ENCODE results near the gene CDHR2. TPM values are rescaled to one million over a fixed set of nuclear protein-coding genes. Genes with fewer than 3 reads are reported as not detected.
A peak's percentile ranks its signal among the peaks of the same experiment; 100 is the strongest.

The CDHR2 gene
- total and polyA plus RNA-seq, 11 donors: 0.07 to 0.67 (median 0.35) TPM; not detected in 6

DNA sequence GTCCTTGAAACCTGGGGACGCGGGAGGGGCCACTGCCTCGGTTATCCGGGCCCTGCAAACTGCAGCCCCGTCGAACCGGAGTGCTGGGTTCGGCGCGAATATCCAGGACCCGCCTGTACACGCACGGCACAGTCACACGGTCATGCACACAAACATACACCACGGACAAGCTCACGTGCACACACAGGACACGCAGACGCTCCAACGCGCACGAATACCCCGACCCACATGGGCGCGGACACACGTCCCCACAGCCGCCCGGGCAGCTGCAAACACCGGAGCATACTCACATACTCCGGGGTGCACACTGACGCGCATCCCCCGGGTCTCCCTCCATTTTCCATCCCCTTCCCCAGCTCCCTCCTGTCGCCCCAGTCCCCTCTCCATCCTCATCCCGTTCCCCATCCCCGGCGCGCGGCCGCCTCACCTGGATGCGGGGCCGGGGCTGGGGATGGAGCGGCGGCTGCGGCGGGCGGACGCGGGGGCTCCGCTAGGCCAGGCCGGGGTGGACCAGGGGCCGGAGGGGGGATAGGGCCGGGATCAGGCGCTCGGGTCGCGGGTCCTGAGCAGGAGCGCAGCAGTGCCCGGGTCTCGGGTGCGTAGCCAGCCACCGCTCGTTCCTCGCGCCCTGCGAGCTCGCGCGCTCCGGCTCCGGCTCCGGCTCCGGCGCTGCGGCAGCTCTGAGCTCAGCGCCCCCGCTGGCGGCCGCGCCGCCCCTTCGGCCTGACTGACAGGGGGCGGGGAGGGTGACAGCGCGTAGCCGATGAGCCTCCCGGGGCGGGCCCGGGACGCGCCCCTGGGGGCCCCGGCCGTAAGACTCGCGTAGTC, 80.9 kb downstream of the CDHR2 start, which contains the start of the genes EIF4E1B and SNCB:
EIF4E1B (plus strand) TSS at position 823 of the 828 bp plus-strand sequence. CDS start 12,113 bp downstream, outside the sequence.
SNCB (minus strand) TSS at position 682 of the 828 bp plus-strand sequence. CDS start 880 bp downstream, outside the sequence.
- DNase-seq: peak in 2 of 5 donors; percentile 43 to 72

GRCh38 chr5:176630681-176631222, 81.6 kb downstream of the CDHR2 start:
- peaks cover 26 to 90% (median 57%) of the 10 kb centered on the region in 9 donors for H3K27me3 ChIP-seq
- ATAC-seq: peak in 1 of 4 donors; percentile 20

More for the DNA sequence above, 80.9 kb downstream of the CDHR2 start, which contains the start of the genes EIF4E1B and SNCB:
- H3K9me3 ChIP-seq: no peaks in the 10 kb centered on the region
- peak in 3 of 4 donors; percentile 78 to 91 (median 81) for ATAC-seq
- no peaks in the 10 kb centered on the region for H3K36me3 ChIP-seq
- no peak within 1 kb of the TSS for H3K27ac ChIP-seq
- intact Hi-C loops (cut with DNase I): no loop called here
- peaks cover 0 to 18% (median 10%) of the 10 kb centered on the region in 12 donors for H3K4me1 ChIP-seq
- WGBS, 4 donors: 1% methylated on average over 50 to 94 of the region's 94 CpGs
- peaks cover 26 to 93% (median 61%) of the 10 kb centered on the region in 9 donors for H3K27me3 ChIP-seq
- TF ChIP-seq POLR2A (IDR thresholded peaks at IDR 0.05) (no peak), CTCF (IDR thresholded peaks at IDR 0.05) (peak in 3 of 12 donors; percentile 6 to 20 (median 15))
- peak within 1 kb of the TSS; percentile 17 to 51 (median 40) for H3K4me3 ChIP-seq

GRCh38 chr5:176631383-176632200, 82.5 kb downstream of the CDHR2 start:
- peaks cover 0 to 18% (median 10%) of the 10 kb centered on the region in 12 donors for H3K4me1 ChIP-seq
- H3K27me3 ChIP-seq: peaks cover 26 to 82% (median 54%) of the 10 kb centered on the region in 9 donors
- intact Hi-C loops (cut with DNase I): no loop called here
- no peak overlapping the region for H3K4me3 ChIP-seq
- H3K36me3 ChIP-seq: no peaks in the 10 kb centered on the region
- 77 to 83% (median 78%) methylated on average over 7 of the region's 7 CpGs for WGBS, 4 donors
- ATAC-seq: no peak
- no peaks in the 10 kb centered on the region for H3K9me3 ChIP-seq
- DNase-seq: no peak
- H3K27ac ChIP-seq: no peak overlapping the region
- no peak for TF ChIP-seq CTCF (IDR thresholded peaks at IDR 0.05)
- no peak for TF ChIP-seq POLR2A (IDR thresholded peaks at IDR 0.05)

More at GRCh38 chr5:176630681-176631222, 81.6 kb downstream of the CDHR2 start:
- Histone ChIP-seq H3K4me3 (peak overlapping the region in 11 of 12 donors; percentile 24 to 51 (median 41)), H3K4me1 (peaks cover 0 to 18% (median 10%) of the 10 kb centered on the region in 12 donors), H3K36me3 (no peaks in the 10 kb centered on the region), H3K9me3 (no peaks in the 10 kb centered on the region), H3K27ac (no peak overlapping the region)
- WGBS, 4 donors: 7 to 10% (median 8%) methylated on average over 20 of the region's 20 CpGs
- TF ChIP-seq CTCF (IDR thresholded peaks at IDR 0.05): no peak
- no peak for TF ChIP-seq POLR2A (IDR thresholded peaks at IDR 0.05)
- intact Hi-C loops (cut with DNase I): no loop called here
- DNase-seq: no peak

Data from heart left ventricle (tissue), 16 donors.